CD4-positive, alpha-beta T cell (primary cell): ENCODE measurements around the gene SKAP2. TPM values are rescaled to one million over a fixed set of nuclear protein-coding genes. Genes with fewer than 3 reads are reported as not detected.

ENCODE experiments used
- ATAC-seq: fragments of 200-7000 bp; cut with Tn5 transposase; one replicate; pipeline ENCODE4 v1.10.0; 2022; ENCODE audit warnings: mild to moderate bottlenecking; ENCODE audit not compliant: poor library complexity
- CTCF ChIA-PET: fragments of 350-600 bp; sonication (Branson Sonifier 250); formaldehyde crosslinking; loops from one replicate; lab custom pipeline; 2021; ENCODE audit warnings: antibody characterized with exemption, inconsistent platforms; lab: Charles Lee
- POLR2A ChIA-PET: fragments of 350-600 bp; sonication (Branson Sonifier 250); formaldehyde crosslinking; loops from one replicate; lab custom pipeline; 2021; ENCODE audit warnings: antibody characterized with exemption, inconsistent platforms; lab: Charles Lee
- DNase-seq, 14 experiments: peaks; one replicate each; pipeline ENCODE4 v3.0.0-alpha.2; 2013 to 2020; ENCODE audit warnings: mixed read lengths in 2 of 14
- H3K27ac ChIP-seq, 2 donors: one replicate each; pipeline versions ENCODE4 v1.5.1 to v1.7.0; 2013; ENCODE audit warnings: low read length in 2 of 2, low read depth in 1 of 2, mild to moderate bottlenecking in 1 of 2
- H3K27me3 ChIP-seq, 2 experiments: 1 replicate in 1 of 2; 2 replicates in 1 of 2; pipeline versions ENCODE4 v1.6.1 to v1.7.0; 2013; ENCODE audit warnings: low read length in 2 of 2, control low read depth in 1 of 2, mild to moderate bottlenecking in 1 of 2, moderate library complexity in 1 of 2; ENCODE audit not compliant: insufficient read depth in 2 of 2, control insufficient read depth in 1 of 2
- H3K36me3 ChIP-seq: one replicate; pipeline ENCODE4 v1.6.1; 2013; ENCODE audit warnings: low read length, control low read depth; ENCODE audit not compliant: insufficient read depth
- H3K4me1 ChIP-seq: one replicate; pipeline ENCODE4 v1.6.1; 2013; ENCODE audit warnings: low read length, control low read depth; ENCODE audit not compliant: insufficient read depth
- H3K4me3 ChIP-seq: one replicate; pipeline ENCODE4 v1.5.1; 2013; ENCODE audit warnings: mild to moderate bottlenecking, low read length, moderate library complexity
- H3K9me3 ChIP-seq, 2 experiments: 1 replicate in 1 of 2; 2 replicates in 1 of 2; pipeline versions ENCODE4 v1.6.1 to v1.7.0; 2013; ENCODE audit warnings: low read length in 2 of 2, mild to moderate bottlenecking in 2 of 2, control low read depth in 1 of 2, moderate library complexity in 1 of 2; ENCODE audit not compliant: control insufficient read depth in 1 of 2, insufficient read depth in 1 of 2
- H3K27ac Mint-ChIP-seq: one replicate; pipeline ENCODE4 v1.8.0; 2020; ENCODE audit warnings: mixed read lengths
- H3K27me3 Mint-ChIP-seq: one replicate; pipeline ENCODE4 v1.8.0; 2021; ENCODE audit warnings: mixed read lengths
- H3K36me3 Mint-ChIP-seq: one replicate; pipeline ENCODE4 v1.8.0; 2021; ENCODE audit warnings: low read depth, mixed read lengths
- H3K4me1 Mint-ChIP-seq: one replicate; pipeline ENCODE4 v1.8.0; 2021; ENCODE audit warnings: low read depth, mixed read lengths
- H3K4me3 Mint-ChIP-seq: one replicate; pipeline ENCODE4 v1.8.0; 2020; ENCODE audit warnings: mild to moderate bottlenecking, mixed read lengths
- H3K9me3 Mint-ChIP-seq: one replicate; pipeline ENCODE4 v1.8.0; 2020; ENCODE audit warnings: mixed read lengths
- intact Hi-C, 2 experiments: fragments of 100-400 bp; cut with DNase I in 1 of 2; cut with micrococcal nuclease in 1 of 2; formaldehyde crosslinking; loops; one replicate each; pipeline versions ENCODE4 v1.15.1 to v1.9.0; 2023 to 2025; cut with DNase I, micrococcal nuclease
- total RNA-seq, 174 experiments: library from RNA in 2 of 174; stranded (reverse) in 2 of 174; gene quantifications; one replicate each; pipeline ENCODE4 v1.2.3 and lab custom pipeline; 2021 to 2026
- TF ChIP-seq, protein P1 (sequence below): fragments of 200-600 bp; IDR thresholded peaks from one replicate; pipeline ENCODE4 v1.8.0; 2022; ENCODE audit warnings: antibody characterized with exemption, mild to moderate bottlenecking

SKAP2 gene
- total RNA-seq, 2 experiments from 2014 or later = 0.91 to 1.2 TPM

DNA sequence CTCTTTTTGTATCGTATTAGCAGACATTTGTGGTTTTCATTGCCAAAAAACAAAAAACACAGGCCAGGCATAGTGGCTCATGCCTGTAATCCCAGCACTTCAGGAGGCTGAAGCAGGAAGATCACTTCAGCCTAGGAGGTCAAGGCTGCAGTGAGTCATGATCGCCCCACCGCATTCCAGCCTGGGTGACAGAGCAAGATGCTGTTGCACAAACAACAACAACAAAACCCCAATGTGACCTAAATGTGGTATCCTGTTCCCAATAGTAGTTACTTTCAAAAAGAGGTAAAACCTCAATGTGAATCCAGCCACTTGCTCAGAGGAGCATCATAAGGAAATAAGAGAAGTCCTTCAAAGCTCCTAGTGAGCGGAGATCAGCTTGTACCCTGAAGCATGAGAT is 45.8 kb upstream of the SKAP2 start:
- Mint-ChIP-seq H3K27ac (no peak overlapping the region), H3K4me3 (no peak overlapping the region), H3K9me3 (no peaks in the 10 kb centered on the region), H3K36me3 (no peaks in the 10 kb centered on the region), H3K27me3 (peaks cover 3% of the 10 kb centered on the region), H3K4me1 (no peaks in the 10 kb centered on the region)
- POLR2A ChIA-PET = no interaction called here
- H3K27ac ChIP-seq = no peak overlapping the region
- no peak for ATAC-seq
- no peaks in the 10 kb centered on the region for H3K27me3 ChIP-seq
- intact Hi-C loops = no loop called here
- H3K4me1 ChIP-seq = no peaks in the 10 kb centered on the region
- H3K9me3 ChIP-seq = no peaks in the 10 kb centered on the region
- TF ChIP-seq, protein P1, sequence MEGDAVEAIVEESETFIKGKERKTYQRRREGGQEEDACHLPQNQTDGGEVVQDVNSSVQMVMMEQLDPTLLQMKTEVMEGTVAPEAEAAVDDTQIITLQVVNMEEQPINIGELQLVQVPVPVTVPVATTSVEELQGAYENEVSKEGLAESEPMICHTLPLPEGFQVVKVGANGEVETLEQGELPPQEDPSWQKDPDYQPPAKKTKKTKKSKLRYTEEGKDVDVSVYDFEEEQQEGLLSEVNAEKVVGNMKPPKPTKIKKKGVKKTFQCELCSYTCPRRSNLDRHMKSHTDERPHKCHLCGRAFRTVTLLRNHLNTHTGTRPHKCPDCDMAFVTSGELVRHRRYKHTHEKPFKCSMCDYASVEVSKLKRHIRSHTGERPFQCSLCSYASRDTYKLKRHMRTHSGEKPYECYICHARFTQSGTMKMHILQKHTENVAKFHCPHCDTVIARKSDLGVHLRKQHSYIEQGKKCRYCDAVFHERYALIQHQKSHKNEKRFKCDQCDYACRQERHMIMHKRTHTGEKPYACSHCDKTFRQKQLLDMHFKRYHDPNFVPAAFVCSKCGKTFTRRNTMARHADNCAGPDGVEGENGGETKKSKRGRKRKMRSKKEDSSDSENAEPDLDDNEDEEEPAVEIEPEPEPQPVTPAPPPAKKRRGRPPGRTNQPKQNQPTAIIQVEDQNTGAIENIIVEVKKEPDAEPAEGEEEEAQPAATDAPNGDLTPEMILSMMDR = no peak
- no peak overlapping the region for H3K4me3 ChIP-seq
- DNase-seq = peak in 6 of 14 experiments; percentile 1 to 50 (median 16)
- no peaks in the 10 kb centered on the region for H3K36me3 ChIP-seq
- CTCF ChIA-PET = no interaction called here

DNA sequence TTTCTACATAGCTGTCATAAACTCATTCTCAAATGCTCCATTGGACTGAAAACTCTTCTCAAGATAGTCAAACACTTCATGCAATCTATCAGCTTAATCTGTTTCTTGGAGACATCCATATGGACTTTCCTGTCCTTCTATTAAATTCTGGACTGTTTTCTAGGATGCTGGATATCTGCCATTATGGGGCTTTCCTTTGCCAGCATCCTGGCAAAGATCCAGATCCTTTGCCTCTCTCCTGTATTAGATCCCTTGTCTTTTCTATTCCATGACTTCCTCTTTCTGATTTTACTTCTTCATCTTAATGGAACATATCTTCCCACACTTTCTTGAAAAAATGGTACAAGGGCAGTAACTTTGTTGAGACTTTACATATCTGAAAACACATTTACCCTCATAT is 35.9 kb upstream of the SKAP2 start:
- Mint-ChIP-seq H3K27me3 (peaks cover 25% of the 10 kb centered on the region), H3K36me3 (no peaks in the 10 kb centered on the region), H3K9me3 (no peaks in the 10 kb centered on the region), H3K27ac (no peak overlapping the region), H3K4me1 (no peaks in the 10 kb centered on the region), H3K4me3 (no peak overlapping the region)
- CTCF ChIA-PET = no interaction called here
- Histone ChIP-seq H3K36me3 (no peaks in the 10 kb centered on the region), H3K4me3 (no peak overlapping the region), H3K4me1 (no peaks in the 10 kb centered on the region), H3K9me3 (peaks cover 0 to 4% of the 10 kb centered on the region in 2 experiments), H3K27me3 (peaks cover 0 to 12% of the 10 kb centered on the region in 2 experiments), H3K27ac (no peak overlapping the region)
- no peak for DNase-seq
- POLR2A ChIA-PET = no interaction called here
- TF ChIP-seq, protein P1 = no peak
- intact Hi-C loops = no loop called here
- ATAC-seq = no peak

DNA sequence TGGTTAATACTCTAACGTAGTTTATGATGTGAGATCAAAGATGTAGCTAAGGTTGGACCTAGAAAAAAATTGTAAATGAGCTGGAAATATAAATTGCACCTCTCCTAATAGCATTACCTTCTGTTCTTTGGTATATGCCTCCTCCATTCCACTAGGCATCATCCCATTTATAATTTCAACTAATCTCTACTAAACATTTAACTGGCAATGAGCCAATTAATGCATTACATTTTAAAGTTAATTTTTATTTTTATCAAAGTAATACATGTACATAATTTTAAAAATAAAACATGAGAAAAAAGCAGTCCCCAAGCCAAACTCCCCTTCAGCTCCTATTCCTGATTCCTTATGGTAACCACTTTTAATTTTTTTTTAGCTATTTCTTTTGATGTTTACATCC is 35.1 kb upstream of the SKAP2 start:
- H3K27ac ChIP-seq = no peak overlapping the region
- Mint-ChIP-seq H3K9me3 (no peaks in the 10 kb centered on the region), H3K4me3 (no peak overlapping the region), H3K36me3 (no peaks in the 10 kb centered on the region), H3K4me1 (no peaks in the 10 kb centered on the region), H3K27me3 (peaks cover 30% of the 10 kb centered on the region), H3K27ac (no peak overlapping the region)
- H3K4me1 ChIP-seq = no peaks in the 10 kb centered on the region
- DNase-seq (no peak), ATAC-seq (no peak)
- TF ChIP-seq, protein P1 = no peak
- ChIA-PET POLR2A (no interaction called here), CTCF (interaction anchor here (0.7 kb wide), 1 partner anchor 24 kb away, joined by 3 read pairs; no protein-coding TSS in a partner anchor)
- no peaks in the 10 kb centered on the region for H3K36me3 ChIP-seq
- H3K4me3 ChIP-seq = no peak overlapping the region
- H3K9me3 ChIP-seq = peaks cover 0 to 4% of the 10 kb centered on the region in 2 experiments
- intact Hi-C loops = no loop called here
- H3K27me3 ChIP-seq = peaks cover 0 to 12% of the 10 kb centered on the region in 2 experiments
